GM19099 (cell line): ENCODE results near the gene ZNF407.

ENCODE experiments used
- POLR2A ChIP-seq: IDR thresholded peaks from 3 replicates; pipeline ENCODE4 v1.6.1; 2011; ENCODE audit warnings: low read depth; ENCODE audit not compliant: insufficient read length; ENCODE audit errors: extremely low read depth

Gene ZNF407

DNA sequence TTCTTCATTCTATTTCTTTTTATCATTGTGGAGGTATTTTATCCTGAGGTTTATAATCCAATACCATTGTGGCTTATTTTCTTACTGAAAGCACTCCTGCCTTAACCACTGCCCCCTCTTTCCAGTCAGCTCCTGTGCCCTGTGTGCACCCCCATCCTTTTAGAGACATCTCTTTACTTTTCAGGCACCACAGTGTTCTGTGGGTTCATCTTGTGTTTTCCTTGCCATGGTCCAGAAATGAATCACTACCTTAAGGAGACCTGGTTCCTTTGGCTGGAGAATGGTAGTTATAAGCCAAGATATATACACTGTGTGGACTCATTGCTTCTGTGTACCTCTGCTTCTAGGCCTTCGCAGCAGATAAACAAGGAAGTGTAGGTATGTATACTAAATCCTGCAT, 332.9 kb downstream of the ZNF407 start:
- no peak for TF ChIP-seq POLR2A

- no peak for TF ChIP-seq POLR2A
Observed at GRCh38 chr18:74933930-74934329, 336.3 kb downstream of the ZNF407 start.

DNA sequence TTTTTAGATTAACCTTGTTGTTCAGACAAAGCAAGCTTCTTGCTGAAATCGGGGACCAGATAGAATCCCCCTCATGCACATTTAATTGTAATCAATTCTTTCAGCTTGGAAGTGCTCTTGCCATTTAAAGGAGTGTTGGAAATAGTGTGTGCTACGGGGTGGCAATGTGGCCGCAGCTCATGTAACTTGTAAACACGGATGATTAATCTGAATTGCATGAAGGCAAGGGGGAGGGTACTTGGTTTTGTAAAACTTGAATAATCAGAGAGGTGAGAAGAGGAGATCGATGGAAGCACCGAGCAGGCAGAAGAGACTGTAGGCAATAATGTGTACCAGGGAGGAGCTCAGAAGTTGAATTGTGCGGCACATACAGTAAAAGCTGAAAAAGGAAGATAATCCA, 337.8 kb downstream of the ZNF407 start:
- no peak for TF ChIP-seq POLR2A

- TF ChIP-seq POLR2A, result no peak
Observed at GRCh38 chr18:74936343-74936742, 338.7 kb downstream of the ZNF407 start.

DNA sequence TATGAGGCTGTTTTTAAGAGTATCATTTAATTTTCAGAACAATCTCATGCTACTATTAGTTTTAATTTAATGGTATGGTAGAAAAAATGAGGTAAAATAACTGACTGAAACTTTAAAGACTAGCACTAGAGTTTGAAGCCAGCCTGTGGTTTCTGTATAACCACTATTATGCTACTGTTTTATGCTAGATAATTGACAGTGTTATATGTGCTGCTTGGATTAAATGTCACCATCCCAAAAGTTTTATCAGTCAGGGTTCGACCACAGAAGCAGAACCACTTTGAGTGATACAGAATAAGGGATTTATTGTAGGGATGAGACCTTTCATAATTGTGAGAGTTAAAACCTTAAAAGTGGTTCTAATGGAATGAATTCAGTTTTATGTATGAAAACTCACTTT, 339.6 kb downstream of the ZNF407 start:
- TF ChIP-seq POLR2A, result no peak

DNA sequence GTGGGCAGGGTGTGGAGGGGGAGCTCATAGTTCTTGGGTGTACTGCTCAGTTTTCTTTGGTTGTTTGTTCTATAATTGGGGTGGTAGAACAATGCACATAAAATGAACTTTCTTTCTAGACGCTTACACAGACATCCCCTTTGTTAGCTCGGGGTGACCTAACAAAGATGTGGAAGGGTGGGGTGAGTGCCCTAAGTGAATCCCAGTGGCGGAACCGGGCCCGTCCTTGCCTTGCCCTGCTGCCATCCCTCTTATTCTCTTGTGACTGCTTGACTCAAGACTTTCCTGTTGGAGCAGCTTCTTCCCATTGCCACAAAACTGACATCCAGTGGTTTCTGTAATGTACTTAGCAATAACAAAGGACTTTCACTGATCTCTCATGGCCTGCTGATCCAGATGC, 343.2 kb downstream of the ZNF407 start:
- no peak for TF ChIP-seq POLR2A

GRCh38 chr18:74942319-74942910, 344.7 kb downstream of the ZNF407 start:
- TF ChIP-seq POLR2A, result no peak

- no peak for TF ChIP-seq POLR2A
Observed at GRCh38 chr18:74944676-74945075, 347.0 kb downstream of the ZNF407 start.

DNA sequence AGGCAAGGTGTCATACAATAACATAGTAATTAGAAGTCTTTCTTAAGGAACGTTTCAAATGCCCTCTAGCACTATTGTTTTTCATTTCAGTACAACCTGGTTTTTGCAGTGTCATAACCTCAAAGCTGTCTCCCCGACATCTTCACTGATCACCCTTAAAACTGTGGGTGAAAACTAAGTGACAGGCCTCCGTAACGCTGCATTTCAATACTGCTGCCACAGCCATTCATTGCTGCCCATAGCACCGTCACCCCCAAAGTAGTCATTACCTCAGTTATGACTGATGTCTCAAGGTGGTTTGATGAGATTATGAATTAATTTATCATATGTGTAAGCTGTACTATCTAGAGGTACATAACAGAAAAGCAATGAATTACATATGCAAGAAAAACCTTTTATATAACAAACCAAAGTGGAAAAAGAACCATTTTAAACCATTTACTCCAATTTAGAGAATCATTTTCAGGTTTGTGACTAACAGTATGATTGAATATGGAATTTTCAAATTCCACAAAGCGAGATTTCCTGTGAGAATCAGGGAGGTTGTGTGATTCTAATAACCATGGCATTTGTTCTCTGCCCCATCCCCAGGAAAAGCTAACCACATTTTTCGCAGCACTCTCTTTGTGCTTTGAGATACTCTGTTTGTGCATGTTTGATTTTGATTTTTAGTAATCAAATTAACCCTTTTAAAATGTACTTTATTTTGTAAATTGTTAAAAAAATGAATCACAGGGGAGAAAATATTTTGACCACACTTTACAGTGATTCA, 348.3 kb downstream of the ZNF407 start:
- TF ChIP-seq POLR2A, result no peak

- TF ChIP-seq POLR2A, result no peak
Observed at GRCh38 chr18:74946646-74947375, 349.1 kb downstream of the ZNF407 start.

GRCh38 chr18:74947417-74947816, 349.7 kb downstream of the ZNF407 start:
- TF ChIP-seq POLR2A, result no peak

DNA sequence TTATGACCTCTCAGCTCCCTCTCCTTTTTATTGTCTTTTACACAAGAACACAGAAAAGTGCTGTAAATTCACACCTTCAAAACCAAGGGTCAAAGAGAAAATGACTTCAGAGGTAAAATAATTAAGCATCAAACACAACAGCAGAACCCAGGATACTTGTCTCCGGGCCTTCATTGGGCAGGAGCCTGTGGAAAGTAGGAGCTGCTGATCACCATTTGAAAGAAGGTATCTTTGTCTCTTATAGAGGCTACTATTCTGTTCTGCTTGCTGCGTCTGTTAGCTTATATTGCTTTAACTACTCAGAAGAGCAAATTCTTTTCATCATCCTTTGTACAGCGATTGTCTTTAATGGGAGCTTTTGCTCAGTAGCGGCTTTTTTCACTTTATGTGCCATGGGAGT, 350.2 kb downstream of the ZNF407 start:
- TF ChIP-seq POLR2A, result no peak

- no peak for TF ChIP-seq POLR2A
Observed at GRCh38 chr18:74949611-74950010, 351.9 kb downstream of the ZNF407 start.

DNA sequence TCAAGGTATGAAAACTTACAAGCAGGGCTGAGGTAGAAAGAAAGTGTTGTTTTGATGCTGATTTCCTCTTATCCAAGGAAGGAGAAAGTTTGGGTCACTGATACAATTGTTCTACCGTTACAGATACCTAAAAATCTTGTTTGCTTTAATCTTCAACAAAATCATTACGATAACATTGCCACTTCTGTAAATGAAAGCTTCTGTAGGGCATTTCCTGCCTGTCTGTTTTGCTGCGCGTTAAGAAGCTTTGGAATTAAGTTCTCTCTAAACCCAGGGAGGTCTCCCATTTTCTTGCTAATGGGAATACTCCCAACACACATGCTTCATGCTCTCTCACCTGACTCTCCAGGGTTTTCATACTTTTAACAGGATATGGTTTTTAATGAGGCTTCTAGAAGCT, 352.8 kb downstream of the ZNF407 start:
- TF ChIP-seq POLR2A, result no peak

DNA sequence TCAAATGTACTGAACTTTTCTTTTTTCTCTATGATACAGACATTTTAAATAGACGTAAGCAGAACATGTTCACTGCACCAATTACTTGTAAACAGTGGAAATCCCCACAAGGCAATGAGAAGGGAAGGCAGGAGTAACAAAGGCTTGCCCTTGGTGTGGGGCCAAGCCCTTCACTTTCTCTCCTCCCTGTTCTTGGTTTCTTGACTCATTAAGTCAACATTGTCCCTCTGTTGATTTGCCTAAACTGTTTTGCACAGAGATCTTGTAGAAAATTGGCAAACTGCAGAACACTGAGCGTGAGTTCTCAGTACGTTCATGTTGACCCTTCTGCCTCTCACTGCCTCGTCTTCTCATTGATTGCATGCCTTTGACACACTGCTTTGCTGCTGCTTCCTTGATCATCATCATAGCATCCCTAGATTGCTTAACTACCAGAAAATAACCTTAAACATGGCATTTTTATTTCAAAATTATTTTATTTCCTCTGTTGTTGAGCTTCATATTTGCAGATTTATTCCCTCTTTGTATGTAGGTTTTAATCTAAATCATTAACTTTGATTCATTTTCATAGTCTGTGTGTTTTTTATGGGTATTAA, 353.6 kb downstream of the ZNF407 start:
- TF ChIP-seq POLR2A, result no peak
